ENCODE measurements around the gene HOXB9.
A peak's percentile ranks its signal among the peaks of the same experiment; 100 is the strongest.

HOXB9 gene

GRCh38 chr17:48595278-48595999 is 30.7 kb downstream of the HOXB9 start:
- DNase-seq, result no peak

- DNase-seq, result no peak
Measured at GRCh38 chr17:48594538-48595277, 31.4 kb downstream of the HOXB9 start.

GRCh38 chr17:48593840-48594537 is 32.2 kb downstream of the HOXB9 start:
- peak; percentile 87 for DNase-seq

- peak; percentile 54 for DNase-seq
Measured at GRCh38 chr17:48593126-48593829, 32.9 kb downstream of the HOXB9 start, which contains the start of gene HOXB5. Gene HOXB5 (minus strand): TSS chr17:48593779. CDS start chr17:48593682, 97 bp downstream.

- DNase-seq, result peak; percentile 48
Measured at GRCh38 chr17:48592577-48592976, 33.6 kb downstream of the HOXB9 start.

GRCh38 chr17:48592057-48592514 is 34.1 kb downstream of the HOXB9 start:
- no peak for DNase-seq

GRCh38 chr17:48591255-48592056 is 34.7 kb downstream of the HOXB9 start:
- no peak for DNase-seq

- DNase-seq, result no peak
Measured at GRCh38 chr17:48590607-48591161, 35.5 kb downstream of the HOXB9 start.

GRCh38 chr17:48589831-48590606 is 36.1 kb downstream of the HOXB9 start, which contains the start of gene HOXB3:
Gene HOXB3 (minus strand): TSS chr17:48590241. CDS start chr17:48552474, 37,767 bp downstream.
- no peak for DNase-seq

GRCh38 chr17:48589060-48589830 is 36.9 kb downstream of the HOXB9 start:
- no peak for DNase-seq

- no peak for DNase-seq
Measured at GRCh38 chr17:48588528-48588927, 37.6 kb downstream of the HOXB9 start.

- DNase-seq, result no peak
Measured at GRCh38 chr17:48588074-48588415, 38.1 kb downstream of the HOXB9 start.

- DNase-seq, result no peak
Measured at GRCh38 chr17:48587276-48588073, 38.7 kb downstream of the HOXB9 start.

GRCh38 chr17:48586355-48587258 is 39.6 kb downstream of the HOXB9 start:
- peak; percentile 53 for DNase-seq

- no peak for DNase-seq
Measured at GRCh38 chr17:48584223-48584741, 41.9 kb downstream of the HOXB9 start.

GRCh38 chr17:48583708-48584222 is 42.4 kb downstream of the HOXB9 start:
- DNase-seq, result no peak

GRCh38 chr17:48582750-48583069 is 43.4 kb downstream of the HOXB9 start:
- DNase-seq, result no peak

Data from stimulated activated CD4-positive, alpha-beta T cell treated with anti-CD3 and anti-CD28 coated beads, Interleukin-15, amount 100 ng/mL, for 24 hours (primary cell).